RPMI7951 (cell line): Measurements from ENCODE around the gene FANCI. TPM values are rescaled to one million over a fixed set of nuclear protein-coding genes. Genes with fewer than 3 reads are reported as not detected.
A peak's percentile ranks its signal among the peaks of the same experiment; 100 is the strongest.

Source experiments
- DNase-seq: peaks from one replicate; pipeline ENCODE4 v3.0.0-alpha.2; 2012; ENCODE audit warnings: low read depth
- total RNA-seq: library from RNA; depleted of rRNA; stranded (reverse); fragments of >200 nt; shearing (Covaris generic); gene quantifications from 2 replicates; pipeline ENCODE4 v1.2.3, GENCODE V29; 2014

Gene FANCI
- total RNA-seq, 1 experiment from 2014 or later, result 86.6 TPM

DNA sequence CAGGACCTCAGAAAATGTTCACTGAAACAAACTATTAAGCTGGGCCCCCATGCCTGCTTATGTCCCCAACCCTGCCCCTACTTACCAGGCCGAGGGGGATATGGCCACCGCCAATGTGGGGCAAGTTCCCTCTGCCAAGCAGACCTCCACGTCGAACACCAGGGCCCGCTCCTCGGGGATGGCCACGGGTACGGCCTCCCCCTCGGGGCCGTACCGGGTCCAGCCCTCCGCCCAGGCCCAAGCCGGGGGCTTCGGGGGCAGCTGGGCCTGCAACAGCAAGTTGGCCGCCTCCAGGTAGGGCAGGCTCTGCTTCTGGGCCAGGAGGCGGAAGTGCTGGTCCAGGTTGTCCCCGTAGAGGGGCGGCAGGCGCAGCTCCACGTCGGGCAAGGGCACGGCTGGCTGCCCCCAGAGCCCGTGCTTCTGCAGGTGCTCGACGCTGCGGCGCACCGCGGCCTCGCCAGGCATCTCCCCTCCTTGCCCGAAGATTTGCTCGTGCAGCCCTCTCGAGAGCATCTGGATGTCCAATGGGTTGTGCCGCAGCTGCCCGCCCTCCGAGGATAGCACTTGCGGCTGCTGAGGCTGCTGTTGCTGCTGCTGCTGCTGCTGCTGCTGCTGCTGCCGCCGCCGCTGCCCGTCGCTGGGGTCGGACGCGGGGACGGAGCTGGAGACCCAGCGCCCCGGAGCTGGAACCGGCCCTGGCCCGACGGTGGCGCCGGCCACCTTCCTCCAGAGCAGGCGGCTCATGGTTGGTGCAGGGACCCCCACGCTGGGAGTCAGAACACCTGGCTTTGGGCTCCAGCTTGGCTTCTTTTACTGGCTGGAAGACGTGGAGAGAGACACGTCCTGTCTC is 89.5 kb downstream of the FANCI start:
- no peak for DNase-seq

DNA sequence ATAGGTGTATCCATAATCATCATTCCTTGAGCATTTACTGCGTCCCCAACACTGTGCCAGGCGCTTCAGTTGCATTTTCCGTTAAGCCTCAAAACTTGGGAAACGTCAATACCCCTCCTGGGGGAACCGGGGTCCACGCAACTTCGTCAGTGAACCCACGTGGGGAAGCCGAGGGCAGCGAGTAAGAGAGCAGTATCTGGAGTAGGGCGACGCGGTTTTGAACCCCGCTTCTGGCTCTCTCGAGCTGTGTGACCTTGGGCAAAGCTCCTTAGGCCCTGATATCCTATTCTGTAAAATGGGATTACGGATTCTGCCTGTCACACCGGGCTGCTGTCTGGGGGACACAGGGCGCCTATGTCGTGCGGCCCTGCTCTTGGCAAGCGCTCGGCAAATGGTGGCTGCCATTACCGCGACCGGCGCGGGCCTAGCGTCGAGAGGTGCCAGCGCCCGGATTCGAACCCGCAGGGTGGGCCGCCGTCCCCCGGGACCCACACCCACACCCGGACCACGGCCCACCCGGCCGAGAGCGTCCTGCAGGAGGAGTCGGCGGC is 90.3 kb downstream of the FANCI start:
- DNase-seq, result no peak

DNA sequence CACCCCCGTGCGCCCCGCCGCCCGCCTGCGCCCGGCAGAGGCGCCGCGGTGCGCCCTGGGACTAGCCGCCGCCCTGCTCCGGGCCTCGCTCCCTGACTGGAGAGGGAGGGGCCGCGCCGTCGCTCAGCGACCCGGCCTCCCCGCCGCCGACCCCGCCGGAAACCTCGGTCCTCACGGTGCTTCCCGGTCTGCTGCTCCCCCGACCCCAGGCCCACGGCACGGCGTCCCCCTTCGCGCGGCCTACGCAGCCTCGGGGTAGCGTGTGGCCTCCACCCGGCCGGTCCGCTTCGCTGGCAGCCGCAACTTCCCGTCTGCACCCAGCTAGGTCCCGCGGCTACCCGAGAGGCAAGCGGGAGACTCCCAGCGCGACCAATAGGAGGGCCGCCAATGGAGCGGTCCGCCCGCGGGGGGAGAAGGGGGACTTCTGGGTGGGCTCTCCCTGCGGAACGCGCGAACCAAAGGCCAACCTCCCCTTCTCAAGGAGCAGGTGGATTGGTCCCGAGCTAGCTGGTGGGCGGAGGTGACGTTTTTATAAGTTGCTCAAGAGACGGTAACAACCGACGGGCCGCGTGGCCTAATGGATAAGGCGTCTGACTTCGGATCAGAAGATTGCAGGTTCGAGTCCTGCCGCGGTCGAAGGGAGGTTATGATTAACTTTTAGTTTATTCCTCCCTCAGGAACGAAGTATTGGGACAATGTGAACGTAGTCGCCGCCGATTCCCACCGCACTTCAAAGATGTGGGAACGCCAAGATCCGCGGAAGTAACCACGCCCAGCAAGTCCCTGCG is 90.9 kb downstream of the FANCI start, which contains the start of gene POLG:
POLG (minus strand) TSS at position 315 of the 788 bp plus-strand sequence. CDS start 1,070 bp downstream, outside the sequence.
- DNase-seq, result peak; percentile 99

DNA sequence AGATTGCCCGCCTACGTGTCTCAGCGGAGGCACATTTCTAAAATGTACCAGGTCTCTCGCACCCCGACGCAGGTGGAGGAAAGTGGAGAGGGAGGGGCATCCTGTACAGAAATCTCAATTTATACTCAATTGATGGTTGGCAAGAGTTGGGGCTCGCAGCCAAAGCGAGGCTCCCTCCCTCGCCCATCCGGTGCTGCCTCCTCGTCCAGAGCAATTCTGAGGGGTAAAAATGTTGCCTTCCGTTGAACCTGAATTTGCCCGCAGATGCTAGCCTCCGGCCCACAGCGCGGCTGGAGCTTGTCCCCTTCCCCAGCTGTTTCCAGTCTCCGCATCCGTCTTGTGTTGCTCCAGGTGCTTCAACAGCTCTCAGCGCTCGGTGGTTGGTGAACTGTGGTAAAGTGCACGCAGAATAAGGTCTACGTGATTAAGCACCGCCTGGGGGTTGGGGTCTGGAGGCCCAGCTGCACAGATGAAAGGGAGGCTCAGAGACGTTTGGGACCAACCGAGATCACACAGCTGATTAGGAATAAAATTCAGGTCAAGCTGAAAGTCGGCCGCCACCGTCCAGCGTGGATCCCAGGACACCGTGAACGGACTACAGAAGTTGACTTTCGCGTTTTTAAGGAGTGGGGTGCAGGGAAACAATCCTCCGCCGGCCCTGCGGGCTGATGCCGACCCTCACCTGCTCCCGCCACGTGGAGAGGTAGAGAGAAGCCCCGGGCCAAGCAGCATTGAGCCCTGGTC is 91.7 kb downstream of the FANCI start:
- DNase-seq, result no peak

DNA sequence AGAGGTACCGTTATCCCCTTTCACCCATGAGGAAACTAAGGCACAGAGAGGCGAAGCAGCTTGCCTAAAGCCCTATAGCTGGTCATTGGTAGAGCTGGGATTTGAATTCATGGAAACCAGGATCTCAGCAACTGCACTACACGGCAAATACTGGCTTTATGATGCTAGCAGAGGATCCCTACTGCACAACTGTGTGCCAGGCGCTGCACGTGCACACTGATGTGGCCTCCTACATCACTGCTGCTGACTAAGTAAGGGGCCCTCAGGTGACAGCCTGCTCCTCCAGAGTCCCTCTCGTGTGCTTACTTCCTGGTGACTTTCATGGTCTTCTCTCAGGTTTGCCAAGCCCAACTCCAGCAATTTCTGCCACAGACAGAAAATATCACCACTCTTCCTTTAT is 94.3 kb downstream of the FANCI start:
- no peak for DNase-seq

DNA sequence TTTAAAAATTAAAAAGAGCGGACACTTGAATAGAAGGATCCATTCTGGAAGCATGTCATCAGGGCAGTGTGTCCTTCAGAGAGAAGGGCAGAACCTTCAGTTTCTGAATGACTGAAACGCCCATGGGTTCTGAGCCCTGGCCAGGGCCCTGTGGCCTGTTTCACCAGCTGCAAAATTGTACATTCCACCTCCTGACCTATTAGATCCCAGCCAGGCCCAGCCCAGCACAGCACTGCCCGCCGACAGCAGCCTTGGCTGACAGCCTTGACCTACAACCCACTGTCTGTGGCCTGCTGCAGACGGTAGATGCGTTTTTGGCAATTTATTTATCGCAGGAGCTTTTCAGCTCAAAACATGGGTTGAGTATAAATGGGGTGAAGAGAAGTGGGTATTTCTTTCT is 96.8 kb downstream of the FANCI start:
- no peak for DNase-seq

DNA sequence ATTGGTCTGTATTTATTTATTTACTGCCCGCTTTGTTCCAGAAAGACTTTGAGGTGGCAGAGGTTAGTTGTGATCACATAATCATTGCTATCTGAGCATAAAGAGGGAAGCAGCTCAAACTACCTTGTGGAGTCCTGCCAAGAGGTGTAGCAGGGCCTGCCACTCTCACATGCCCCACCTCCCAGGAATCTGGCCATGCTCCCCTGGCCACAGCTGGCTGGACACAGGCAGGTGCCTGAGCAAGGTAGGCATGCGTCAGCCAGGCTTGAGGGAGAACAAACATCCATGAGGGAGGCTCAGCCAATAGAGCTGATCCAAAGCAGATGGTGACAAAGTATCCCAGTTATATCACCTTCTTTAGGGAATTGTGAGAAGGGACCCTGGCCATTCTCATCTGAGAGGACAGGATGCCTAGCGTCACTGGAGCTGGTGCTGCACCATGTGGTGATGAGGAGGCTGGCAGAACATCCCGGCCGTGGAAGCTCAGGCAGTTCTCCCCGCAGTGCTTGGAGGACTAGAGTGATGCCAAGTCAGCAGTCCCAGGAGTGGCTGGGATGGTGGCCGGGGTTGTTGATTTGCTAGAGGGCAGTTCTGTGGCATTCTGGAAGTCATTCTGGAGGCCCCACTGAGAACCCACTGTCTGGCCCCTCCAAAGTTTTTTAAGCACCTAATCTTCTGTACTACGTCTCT is 97.7 kb downstream of the FANCI start:
- no peak for DNase-seq

DNA sequence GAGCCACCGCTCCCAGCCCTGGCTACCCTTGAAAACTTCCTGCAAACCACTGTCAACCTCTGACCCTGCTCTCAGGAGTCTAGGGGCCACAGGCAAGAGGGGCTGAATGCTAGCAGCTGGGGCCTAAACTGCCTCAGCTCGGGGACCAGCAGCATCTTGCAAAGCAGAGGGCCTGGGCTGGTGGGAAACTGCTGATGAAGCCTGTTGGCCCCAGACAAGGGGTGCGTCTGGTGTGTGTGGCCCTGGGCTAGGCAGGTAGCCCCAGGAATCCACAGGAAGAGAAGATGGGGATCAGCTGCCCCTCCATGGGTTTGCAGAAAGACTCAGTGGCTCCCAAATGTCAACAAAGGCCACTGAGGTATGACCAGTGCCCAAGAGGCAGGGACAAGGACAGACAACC is 99.1 kb downstream of the FANCI start:
- no peak for DNase-seq

DNA sequence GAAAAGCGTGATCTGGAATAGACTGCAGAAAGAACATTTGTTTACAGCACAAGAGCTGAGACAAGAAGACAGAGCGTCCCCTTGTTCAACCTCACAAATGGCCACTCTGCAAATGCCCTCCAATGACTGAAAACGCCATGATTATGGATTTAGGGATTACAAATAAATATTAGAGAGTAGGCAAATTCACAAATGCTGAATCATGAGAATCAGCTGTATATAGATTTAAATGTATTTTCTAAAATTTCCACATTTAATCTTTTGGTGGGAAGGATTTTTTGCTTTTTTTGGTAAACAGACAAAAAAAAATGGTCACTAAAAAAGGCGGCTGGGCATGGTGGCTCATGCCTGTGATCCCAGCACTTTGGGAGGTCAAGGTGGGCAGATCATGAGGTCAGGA is 101.5 kb downstream of the FANCI start:
- DNase-seq, result no peak

DNA sequence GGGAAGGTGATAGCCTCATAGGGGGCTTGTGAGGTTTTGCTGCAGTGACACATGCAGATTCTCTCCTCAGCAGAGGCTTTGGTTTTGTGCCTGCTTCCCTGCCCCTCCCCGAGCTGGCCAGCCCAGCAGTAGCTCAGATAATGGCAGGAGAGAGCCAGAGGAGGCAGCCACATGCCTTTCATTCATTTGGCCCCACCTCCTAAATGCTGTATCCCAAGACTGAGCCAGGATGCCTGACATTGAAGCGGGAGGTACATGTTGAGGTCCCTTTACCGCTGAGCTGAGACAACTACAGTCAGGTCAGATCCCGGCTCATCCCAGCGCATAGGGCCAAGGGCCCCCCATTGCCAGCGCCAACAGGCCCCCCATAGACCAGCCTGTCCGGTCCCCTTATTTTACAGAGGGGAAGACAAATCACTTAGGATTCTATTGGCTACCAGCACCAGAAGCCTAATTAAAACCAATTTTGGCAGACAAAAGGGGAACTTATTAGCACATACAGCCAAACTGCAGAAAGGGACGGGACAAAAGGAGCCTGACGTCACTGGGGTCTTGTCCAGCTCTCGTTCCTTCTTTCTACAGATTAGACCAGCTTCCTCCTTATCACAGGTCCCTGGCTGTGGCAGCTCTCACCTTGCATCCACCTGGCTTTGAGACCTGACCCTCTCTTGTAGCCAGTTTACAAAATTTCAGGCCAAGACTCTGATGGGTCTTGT is 102.9 kb downstream of the FANCI start:
- no peak for DNase-seq

DNA sequence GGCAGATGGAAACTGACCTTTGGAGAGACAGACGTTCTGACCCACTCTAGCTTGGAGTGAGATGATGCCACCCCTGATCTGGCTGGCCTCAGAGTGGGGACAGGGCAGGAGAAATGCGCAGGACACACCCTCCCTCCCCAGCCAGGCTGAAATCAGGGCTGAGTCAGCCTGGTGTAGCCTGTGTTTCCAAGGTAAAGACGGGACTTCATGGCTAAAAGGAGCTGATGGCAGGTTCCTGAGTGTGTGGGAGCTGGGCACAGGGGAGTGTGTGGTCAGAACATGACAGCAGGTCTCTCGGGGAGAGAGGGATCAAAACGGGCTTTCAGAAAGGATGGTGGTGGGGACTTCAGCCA is 105.4 kb downstream of the FANCI start:
- DNase-seq, result no peak

DNA sequence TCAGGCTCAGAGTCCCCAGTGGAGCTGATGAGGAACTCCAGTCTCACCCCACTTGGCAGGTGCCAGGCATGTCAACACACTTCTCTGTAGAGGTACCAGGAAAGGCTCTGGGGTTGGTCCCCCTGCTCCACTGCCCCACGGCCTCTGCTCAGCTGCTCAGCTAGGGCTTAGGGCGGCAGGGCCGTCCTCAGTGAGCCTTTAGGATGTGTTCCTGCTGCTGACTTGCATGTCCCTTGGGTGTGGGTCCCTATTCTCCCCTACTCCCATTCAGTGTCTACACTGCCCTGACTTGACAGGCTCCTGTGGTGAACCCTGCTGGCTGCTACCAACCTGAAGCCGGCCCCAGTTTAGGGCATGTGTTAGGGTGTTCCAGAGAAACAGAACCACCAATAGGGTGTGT is 108.7 kb downstream of the FANCI start:
- DNase-seq, result no peak

DNA sequence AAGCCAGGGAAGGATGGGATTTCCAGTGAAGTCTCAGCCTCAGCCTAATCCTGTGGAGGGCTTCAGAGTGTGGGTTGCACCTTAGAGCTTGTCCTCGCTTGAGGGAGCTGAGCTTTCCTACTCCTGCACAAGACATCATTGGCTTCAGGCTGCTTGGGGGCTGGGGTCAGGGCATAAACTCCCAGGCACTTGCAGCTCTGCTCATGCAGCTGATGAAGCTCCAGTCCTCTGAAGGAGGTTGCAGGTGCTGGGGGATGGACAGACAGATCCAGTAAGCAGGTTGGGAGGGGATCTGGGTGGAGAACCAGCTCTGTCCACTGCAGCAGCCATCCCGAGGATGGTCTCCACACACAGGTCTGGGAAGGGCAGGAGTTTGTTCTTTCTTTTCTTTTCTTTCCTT is 110.2 kb downstream of the FANCI start:
- no peak for DNase-seq

DNA sequence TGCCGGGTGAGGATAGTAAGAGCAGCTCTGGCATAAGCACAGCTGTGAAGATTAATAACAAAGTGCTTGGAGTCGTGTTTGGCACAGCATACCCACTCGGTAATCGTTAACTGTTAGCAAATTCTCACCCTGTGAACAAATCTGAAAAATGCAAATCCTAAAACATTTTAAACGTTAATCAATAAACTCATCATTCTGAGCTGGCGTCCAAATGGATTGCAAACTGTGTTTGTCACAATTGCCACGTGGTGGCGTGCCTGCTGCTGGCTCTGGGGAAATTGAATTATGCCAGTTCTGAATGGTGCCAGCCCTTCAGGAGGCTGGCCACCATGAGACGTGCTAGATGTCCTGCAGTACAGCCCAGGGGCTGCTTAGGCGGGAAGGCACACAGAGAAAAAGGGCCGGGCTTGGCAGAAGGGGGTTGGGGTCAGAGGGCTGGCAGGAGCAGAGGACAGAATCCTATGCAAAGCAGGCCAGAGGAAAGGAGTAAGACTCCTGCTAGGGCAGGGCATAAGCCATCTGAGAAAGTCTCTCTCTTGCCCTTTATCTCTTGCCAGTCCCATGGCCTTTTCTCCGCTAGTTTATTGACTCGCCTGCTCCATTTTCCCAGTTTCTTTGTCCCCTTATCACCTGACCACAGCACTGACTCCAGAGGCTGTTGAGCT is 113.0 kb downstream of the FANCI start:
- DNase-seq, result peak; percentile 14

DNA sequence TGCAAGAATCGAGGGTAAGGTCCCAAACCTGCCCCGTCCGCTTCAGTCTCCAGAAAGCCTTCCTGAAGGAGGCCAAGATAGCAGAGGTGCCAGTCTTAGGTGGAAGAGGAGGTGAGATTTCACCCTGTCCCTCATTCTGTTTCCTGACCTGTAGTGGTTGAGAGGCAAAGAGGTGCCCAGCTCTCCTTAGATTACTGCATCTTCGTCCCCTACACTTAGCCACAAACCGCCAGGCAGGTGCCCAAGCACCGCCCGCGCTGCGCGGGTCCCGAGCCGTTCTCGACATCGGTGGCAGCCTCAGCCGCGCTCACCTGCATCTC is 114.6 kb downstream of the FANCI start:
- no peak for DNase-seq

DNA sequence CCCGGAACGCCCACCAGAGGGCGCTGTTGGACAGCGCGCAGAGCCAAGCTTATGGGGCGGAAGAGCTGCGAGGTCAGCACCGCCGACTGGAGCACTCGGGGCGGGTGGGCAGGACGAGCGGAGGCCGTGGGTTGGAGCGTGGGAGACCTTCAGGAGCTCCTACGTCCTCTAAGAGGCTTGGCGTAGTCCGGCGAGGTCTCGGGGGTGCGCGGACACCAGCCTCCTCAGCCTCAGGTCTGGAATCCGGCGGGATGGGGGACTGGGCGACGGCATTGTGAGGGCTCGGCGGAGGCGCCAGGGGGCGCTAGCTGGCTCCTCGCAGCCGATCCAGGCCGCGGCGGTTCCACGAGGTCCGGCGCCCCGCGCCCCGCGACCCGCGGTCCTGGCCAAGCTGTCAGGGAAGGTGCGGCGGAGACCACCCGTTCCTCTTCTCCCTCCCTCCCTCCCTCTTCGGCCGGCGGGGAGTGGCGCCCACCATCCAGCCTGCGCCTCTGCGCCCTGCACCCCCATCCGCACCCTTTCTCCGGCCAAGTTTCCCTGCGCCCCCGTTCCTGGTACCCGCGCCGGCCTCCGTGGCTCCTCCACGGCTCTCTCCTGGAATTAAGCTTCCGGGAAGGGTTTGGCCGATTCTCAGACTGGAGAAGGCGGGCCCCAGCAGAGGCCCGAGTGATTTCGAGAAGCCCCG is 115.1 kb downstream of the FANCI start:
- DNase-seq, result peak; percentile 54

DNA sequence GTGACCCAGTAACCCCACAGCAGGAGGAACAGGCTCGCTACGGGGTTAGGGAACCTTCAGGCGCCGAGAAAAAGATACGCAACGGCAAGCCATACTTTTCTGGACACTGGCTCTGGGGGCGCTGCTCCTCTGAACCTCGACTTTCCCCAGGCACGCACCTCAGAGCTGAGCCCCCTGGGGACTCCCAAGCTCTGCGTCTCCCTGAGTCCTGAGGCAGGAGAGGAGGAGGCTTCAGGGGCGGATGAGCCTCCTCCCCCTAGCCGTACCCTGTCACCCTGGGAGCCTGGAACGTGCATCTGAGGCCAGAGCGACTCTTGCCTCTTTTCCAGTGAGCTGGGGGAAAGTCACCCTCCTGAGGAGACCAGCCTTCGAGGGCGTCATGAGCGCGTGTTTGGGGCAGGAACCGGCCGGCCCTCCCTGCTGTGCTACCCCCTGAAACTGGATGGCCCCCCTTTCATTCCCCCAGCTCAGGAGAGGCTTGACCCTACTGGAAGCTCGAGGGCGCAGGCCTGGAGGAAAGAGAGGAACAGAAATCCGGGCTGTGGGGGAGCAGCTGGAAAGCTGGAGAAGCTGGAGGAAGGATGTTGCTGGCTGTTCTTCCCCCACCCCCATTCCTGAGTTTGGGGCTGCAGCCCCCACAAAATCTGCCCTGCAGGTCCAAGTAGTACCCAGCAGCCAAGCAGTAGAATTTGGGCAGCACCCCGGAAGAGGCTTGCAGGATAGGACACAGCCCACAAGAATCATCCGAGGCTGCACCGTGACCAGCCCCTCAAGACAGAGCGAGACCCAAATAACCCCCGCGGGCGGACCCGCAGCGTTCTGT is 115.9 kb downstream of the FANCI start:
- no peak for DNase-seq

DNA sequence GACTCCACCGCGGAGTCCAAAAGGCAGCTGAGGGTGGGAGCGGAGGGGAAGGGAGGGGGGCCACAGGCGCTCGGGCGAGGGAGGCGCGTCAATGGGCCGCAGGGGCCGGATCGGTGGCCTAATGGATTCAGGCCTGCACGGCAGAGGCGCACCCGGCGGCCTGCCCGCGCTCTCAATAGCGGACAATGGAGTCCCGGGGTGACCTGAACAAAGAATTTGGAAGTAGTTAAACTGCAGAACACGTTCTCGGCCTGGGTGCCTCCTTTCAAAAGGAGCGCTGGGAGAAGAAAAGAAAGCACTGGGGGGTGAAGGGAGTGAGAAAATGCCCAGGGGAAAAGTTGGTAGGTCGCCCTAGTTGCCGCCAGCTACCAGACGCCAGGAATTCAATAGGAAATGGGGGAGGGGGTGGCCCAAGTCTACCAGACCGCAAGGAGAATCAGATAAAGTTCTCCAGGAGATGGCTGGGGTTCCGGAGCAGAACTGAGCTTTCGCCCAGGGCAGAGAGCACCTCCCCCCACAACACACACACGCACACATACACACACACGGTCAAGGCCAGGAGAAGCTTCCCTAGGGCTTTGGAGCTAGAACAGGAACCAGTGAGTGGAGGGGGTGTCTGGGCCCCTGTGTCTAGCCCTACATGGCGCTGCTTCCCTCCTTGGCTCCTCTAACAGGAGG is 116.7 kb downstream of the FANCI start:
- DNase-seq, result no peak
